SU-DHL-6 (cell line): ENCODE results near the gene CENPB.
"Not testable (repeated sequence)": the region's sequence is repeated elsewhere in the genome, so short reads cannot be mapped to it uniquely, and the experiment has no call there.

Experiments used
- H2AFZ ChIP-seq: fragments of 200-600 bp; sonication (generic); 2 replicates; pipeline ENCODE4 v1.6.1; 2014; ENCODE audit warnings: low read depth, mild to moderate bottlenecking, moderate library complexity, mixed read lengths, antibody characterized with exemption, low read length; ENCODE audit not compliant: severe bottlenecking
- H3F3A ChIP-seq: fragments of 200-600 bp; shearing (Covaris generic); 2 replicates; pipeline ENCODE4 v1.6.0; 2016; ENCODE audit warnings: antibody characterized with exemption, mild to moderate bottlenecking; ENCODE audit not compliant: insufficient read depth
- H3K27ac ChIP-seq: fragments of 200-600 bp; sonication (generic); 2 replicates; pipeline ENCODE4 v1.5.1; 2016; ENCODE audit warnings: low read depth, mild to moderate bottlenecking, low read length, moderate library complexity, mixed read lengths
- H3K27me3 ChIP-seq: fragments of 200-600 bp; sonication (generic), shearing (Covaris generic); 2 replicates; pipeline ENCODE4 v1.6.0; 2014; ENCODE audit warnings: mild to moderate bottlenecking, low read length
- H3K36me3 ChIP-seq: fragments of 200-600 bp; sonication (generic); 2 replicates; pipeline ENCODE4 v1.6.1; 2014; ENCODE audit warnings: mild to moderate bottlenecking, low read length, mixed read lengths
- H3K4me2 ChIP-seq: fragments of 300-600, 200-600 bp; shearing (Covaris generic), sonication (generic); 2 replicates; pipeline ENCODE4 v1.6.0; 2014; ENCODE audit warnings: low read length, low read depth, mild to moderate bottlenecking; ENCODE audit not compliant: poor library complexity, severe bottlenecking
- H3K4me3 ChIP-seq: fragments of 200-600 bp; sonication (generic); 2 replicates; pipeline ENCODE4 v1.5.1; 2014; ENCODE audit warnings: antibody characterized with exemption, low read length, mild to moderate bottlenecking, mixed read lengths; ENCODE audit not compliant: insufficient read depth, poor library complexity, severe bottlenecking
- H3K79me2 ChIP-seq: fragments of 200-600 bp; sonication (generic); 2 replicates; pipeline ENCODE4 v1.6.1; 2014; ENCODE audit warnings: mild to moderate bottlenecking, low read length, moderate library complexity; ENCODE audit not compliant: insufficient read depth
- H3K9ac ChIP-seq: fragments of 200-600 bp; sonication (generic); 2 replicates; pipeline ENCODE4 v1.7.0; 2014; ENCODE audit warnings: mild to moderate bottlenecking, low read length
- H3K9me2 ChIP-seq: fragments of 200-600 bp; sonication (generic); replicated peaks from 2 replicates; pipeline ENCODE4 v1.6.1; 2014; ENCODE audit warnings: low read length; ENCODE audit not compliant: insufficient read depth
- H3K9me3 ChIP-seq: fragments of 200-600 bp; sonication (generic); 2 replicates; pipeline ENCODE4 v1.6.1; 2014; ENCODE audit warnings: low read length, mixed read lengths; ENCODE audit not compliant: insufficient read depth
- H4K20me1 ChIP-seq: fragments of 200-600 bp; sonication (generic); 2 replicates; pipeline ENCODE4 v1.6.1; 2014; ENCODE audit warnings: low read depth, mild to moderate bottlenecking, antibody characterized with exemption, low read length, moderate library complexity, mixed read lengths
- EZH2phosphoT487 ChIP-seq: fragments of 200-600 bp; sonication (generic), shearing (Covaris generic); conservative IDR thresholded peaks from 2 replicates; pipeline ENCODE4 v1.6.1; 2018; ENCODE audit warnings: mild to moderate bottlenecking, antibody characterized with exemption, low read length, moderate library complexity, mixed read lengths
- TF ChIP-seq, protein P1 (sequence below): fragments of 200-600 bp; sonication (generic); IDR thresholded peaks from one replicate; pipeline ENCODE4 v1.5.1; 2017; ENCODE audit warnings: antibody characterized with exemption, mild to moderate bottlenecking, low read length, moderate library complexity; ENCODE audit not compliant: insufficient read depth, poor library complexity, severe bottlenecking

Gene CENPB

GRCh38 chr20:3794701-3795420 lies 8.3 kb upstream of the CENPB start:
- Histone ChIP-seq H3K79me2 (peaks cover 12% of the 10 kb centered on the region), H3K27ac (peak overlapping the region; percentile 88), H3K4me3 (peak overlapping the region; percentile 63), H3K9me2 (no peaks in the 10 kb centered on the region), H3K9ac (peak overlapping the region; percentile 80), H3K36me3 (no peaks in the 10 kb centered on the region), H3K27me3 (no peaks in the 10 kb centered on the region), H4K20me1 (no peaks in the 10 kb centered on the region), H3K9me3 (no peaks in the 10 kb centered on the region), H3K4me2 (peak overlapping the region; percentile 84), H3F3A (no peaks in the 10 kb centered on the region), H2AFZ (peak overlapping the region; percentile 95)
- TF ChIP-seq, protein P1, sequence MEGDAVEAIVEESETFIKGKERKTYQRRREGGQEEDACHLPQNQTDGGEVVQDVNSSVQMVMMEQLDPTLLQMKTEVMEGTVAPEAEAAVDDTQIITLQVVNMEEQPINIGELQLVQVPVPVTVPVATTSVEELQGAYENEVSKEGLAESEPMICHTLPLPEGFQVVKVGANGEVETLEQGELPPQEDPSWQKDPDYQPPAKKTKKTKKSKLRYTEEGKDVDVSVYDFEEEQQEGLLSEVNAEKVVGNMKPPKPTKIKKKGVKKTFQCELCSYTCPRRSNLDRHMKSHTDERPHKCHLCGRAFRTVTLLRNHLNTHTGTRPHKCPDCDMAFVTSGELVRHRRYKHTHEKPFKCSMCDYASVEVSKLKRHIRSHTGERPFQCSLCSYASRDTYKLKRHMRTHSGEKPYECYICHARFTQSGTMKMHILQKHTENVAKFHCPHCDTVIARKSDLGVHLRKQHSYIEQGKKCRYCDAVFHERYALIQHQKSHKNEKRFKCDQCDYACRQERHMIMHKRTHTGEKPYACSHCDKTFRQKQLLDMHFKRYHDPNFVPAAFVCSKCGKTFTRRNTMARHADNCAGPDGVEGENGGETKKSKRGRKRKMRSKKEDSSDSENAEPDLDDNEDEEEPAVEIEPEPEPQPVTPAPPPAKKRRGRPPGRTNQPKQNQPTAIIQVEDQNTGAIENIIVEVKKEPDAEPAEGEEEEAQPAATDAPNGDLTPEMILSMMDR: no peak
- TF ChIP-seq EZH2phosphoT487: no peak

- H3K4me2 ChIP-seq, H3K4me3 ChIP-seq, H3K9ac ChIP-seq, H3K36me3 ChIP-seq, H3F3A ChIP-seq, H3K9me2 ChIP-seq, H3K27me3 ChIP-seq, H3K9me3 ChIP-seq, H3K27ac ChIP-seq, H4K20me1 ChIP-seq, H2AFZ ChIP-seq: not testable (repeated sequence)
- H3K79me2 ChIP-seq: peaks cover 12% of the 10 kb centered on the region
These were observed 7.6 kb upstream of the CENPB start for GRCh38 chr20:3794168-3794567.

DNA sequence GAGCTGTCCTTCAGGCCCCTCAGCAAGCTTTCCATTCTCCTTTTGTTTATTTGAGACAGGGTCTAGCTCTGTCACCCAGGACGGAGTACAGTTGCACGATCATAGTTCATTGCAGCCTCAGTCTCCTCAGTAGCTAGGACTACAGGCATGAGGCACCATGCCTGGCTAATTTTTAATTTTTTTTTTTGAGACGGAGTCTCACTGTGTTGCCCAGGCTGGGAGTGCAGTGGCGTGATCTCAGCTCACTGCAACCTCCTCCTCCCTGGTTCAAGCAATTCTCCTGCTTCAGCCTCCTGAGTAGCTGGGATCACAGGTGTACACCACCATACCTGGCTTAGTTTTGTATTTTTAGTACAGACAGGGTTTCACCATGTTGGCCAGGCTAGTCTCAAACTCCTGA lies 2.7 kb upstream of the CENPB start:
- not testable (repeated sequence) for H3K27me3 ChIP-seq, H3K4me3 ChIP-seq

DNA sequence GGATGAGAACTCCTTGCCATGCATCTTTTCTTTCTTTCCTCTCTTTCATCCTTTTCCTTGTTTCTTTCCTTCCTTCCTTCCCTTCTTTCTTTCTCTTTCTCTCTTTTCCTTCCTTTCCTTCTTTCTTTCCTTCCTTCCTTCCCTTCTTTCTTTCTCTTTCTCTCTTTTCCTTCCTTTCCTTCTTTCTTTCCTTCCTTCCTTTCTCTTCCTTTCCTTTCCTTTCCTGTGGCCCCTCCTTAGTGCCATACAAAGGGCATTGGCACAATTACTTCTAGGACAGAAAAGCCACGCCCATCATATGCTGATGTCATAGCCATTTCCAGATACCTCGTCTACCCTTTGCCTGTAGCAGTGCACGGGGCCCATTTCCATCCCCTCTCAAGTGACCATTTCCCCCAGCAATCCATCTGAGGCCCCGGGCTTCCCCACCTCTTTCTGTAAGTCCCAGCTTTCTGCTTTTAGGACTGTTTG lies 2.2 kb upstream of the CENPB start:
- H3K36me3 ChIP-seq: no peaks in the 10 kb centered on the region
- no peak overlapping the region for H2AFZ ChIP-seq
- H3K4me3 ChIP-seq: no peak overlapping the region
- H3K27ac ChIP-seq: no peak overlapping the region
- no peaks in the 10 kb centered on the region; the same call in 1 of the 2 replicates for H3K79me2 ChIP-seq
- H3K9me3 ChIP-seq: no peaks in the 10 kb centered on the region
- H3F3A ChIP-seq: no peaks in the 10 kb centered on the region
- H3K9ac ChIP-seq: no peak overlapping the region
- H4K20me1 ChIP-seq: no peaks in the 10 kb centered on the region
- no peak overlapping the region for H3K4me2 ChIP-seq
- no peaks in the 10 kb centered on the region for H3K27me3 ChIP-seq
- TF ChIP-seq EZH2phosphoT487: no peak
- TF ChIP-seq, protein P1: no peak
- H3K9me2 ChIP-seq: no peaks in the 10 kb centered on the region

More for the DNA sequence above, 2.7 kb upstream of the CENPB start:
- H3K9me3 ChIP-seq, H3K4me2 ChIP-seq, H3K9me2 ChIP-seq, H3K36me3 ChIP-seq, H2AFZ ChIP-seq, H3K27ac ChIP-seq, H4K20me1 ChIP-seq, H3K9ac ChIP-seq, H3F3A ChIP-seq, H3K79me2 ChIP-seq: not testable (repeated sequence)
